ENCODE measurements around the gene COMMD2. TPM values are rescaled to one million over a fixed set of nuclear protein-coding genes. Genes with fewer than 3 reads are reported as not detected.

The COMMD2 gene
- 25.1 TPM for polyA plus RNA-seq (2012; ENCODE audit: missing spikeins)

GRCh38 chr3:149752051-149752787, at the start of gene COMMD2:
Gene COMMD2, minus strand, starts transcription at chr3:149752489. Its CDS starts 45 bp downstream, at chr3:149752444.
- FAIRE-seq (peak; percentile 99), DNase-seq (ENCODE audit: insufficient read length) (peak; percentile 46)

DNA sequence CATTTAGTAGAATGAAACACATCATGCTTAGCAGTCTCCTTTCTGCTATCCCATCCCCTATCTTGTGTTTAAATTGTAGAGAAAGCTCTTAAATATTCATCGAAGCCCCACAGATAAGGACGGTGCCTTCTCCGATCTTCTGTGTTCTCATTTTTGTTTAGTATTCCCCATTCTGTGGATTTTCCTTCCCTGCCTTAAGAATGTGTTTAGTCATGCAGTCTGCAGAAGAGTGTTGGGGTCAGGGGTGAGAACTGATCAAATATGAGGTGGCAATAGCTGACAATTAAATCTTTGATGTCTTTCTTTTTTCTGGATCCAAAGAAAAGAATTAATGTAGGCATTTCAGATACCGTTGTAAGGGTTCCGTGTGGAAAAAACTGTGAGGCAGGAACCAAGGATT, 49.4 kb upstream of the COMMD2 start:
- FAIRE-seq (no peak), DNase-seq (ENCODE audit: insufficient read length) (no peak)
- TF ChIP-seq POLR2AphosphoS5 (IDR thresholded peaks at IDR 0.05; ENCODE audit: low read depth, low read length) (no peak), TAF1 (IDR thresholded peaks at IDR 0.05; ENCODE audit: borderline replicate concordance, low read depth, low read length) (no peak), POLR2A (IDR thresholded peaks at IDR 0.05; ENCODE audit: low read depth, low read length) (no peak)

More at GRCh38 chr3:149752051-149752787, at the start of gene COMMD2:
- TF ChIP-seq TAF1 (IDR thresholded peaks at IDR 0.05; ENCODE audit: borderline replicate concordance, low read depth, low read length) (peak; percentile 85), POLR2AphosphoS5 (IDR thresholded peaks at IDR 0.05; ENCODE audit: low read depth, low read length) (peak; percentile 93), POLR2A (IDR thresholded peaks at IDR 0.05; ENCODE audit: low read depth, low read length) (peak; percentile 91)

GRCh38 chr3:149801195-149801594, 48.9 kb upstream of the COMMD2 start:
- DNase-seq (ENCODE audit: insufficient read length) (no peak), FAIRE-seq (no peak)
- TF ChIP-seq TAF1 (IDR thresholded peaks at IDR 0.05; ENCODE audit: borderline replicate concordance, low read depth, low read length) (no peak), POLR2AphosphoS5 (IDR thresholded peaks at IDR 0.05; ENCODE audit: low read depth, low read length) (no peak), POLR2A (IDR thresholded peaks at IDR 0.05; ENCODE audit: low read depth, low read length) (no peak)

GRCh38 chr3:149800693-149801092, 48.4 kb upstream of the COMMD2 start:
- DNase-seq (ENCODE audit: insufficient read length) (no peak), FAIRE-seq (no peak)
- TF ChIP-seq TAF1 (IDR thresholded peaks at IDR 0.05; ENCODE audit: borderline replicate concordance, low read depth, low read length) (no peak), POLR2A (IDR thresholded peaks at IDR 0.05; ENCODE audit: low read depth, low read length) (no peak), POLR2AphosphoS5 (IDR thresholded peaks at IDR 0.05; ENCODE audit: low read depth, low read length) (no peak)

DNA sequence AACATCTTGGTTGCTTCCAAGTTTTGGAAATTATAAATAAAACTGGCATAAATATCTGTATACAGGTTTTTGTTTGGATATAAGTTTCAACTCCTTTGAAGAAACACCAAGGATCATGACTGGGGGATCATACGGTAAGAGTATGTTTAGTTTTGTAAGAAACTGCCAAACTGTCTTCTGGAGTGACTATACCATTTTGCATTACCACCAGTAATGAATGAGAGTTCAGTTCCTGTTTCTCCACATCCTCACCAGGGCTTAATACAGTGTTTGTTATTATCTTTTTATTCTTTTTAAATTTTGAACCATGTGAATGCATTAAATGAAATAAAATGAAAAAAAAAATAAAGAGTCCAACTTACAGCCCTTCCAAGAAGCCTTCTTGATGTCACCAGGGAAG, 43.7 kb upstream of the COMMD2 start:
- TF ChIP-seq POLR2AphosphoS5 (IDR thresholded peaks at IDR 0.05; ENCODE audit: low read depth, low read length) (no peak), POLR2A (IDR thresholded peaks at IDR 0.05; ENCODE audit: low read depth, low read length) (no peak), TAF1 (IDR thresholded peaks at IDR 0.05; ENCODE audit: borderline replicate concordance, low read depth, low read length) (no peak)
- FAIRE-seq (no peak), DNase-seq (ENCODE audit: insufficient read length) (no peak)

- FAIRE-seq (no peak), DNase-seq (ENCODE audit: insufficient read length) (no peak)
- TF ChIP-seq POLR2A (IDR thresholded peaks at IDR 0.05; ENCODE audit: low read depth, low read length) (no peak), POLR2AphosphoS5 (IDR thresholded peaks at IDR 0.05; ENCODE audit: low read depth, low read length) (no peak), TAF1 (IDR thresholded peaks at IDR 0.05; ENCODE audit: borderline replicate concordance, low read depth, low read length) (no peak)
Observed at GRCh38 chr3:149792452-149793270, 40.4 kb upstream of the COMMD2 start, which contains the start of gene ANKUB1. Gene ANKUB1, minus strand, starts transcription at chr3:149792554. Its CDS starts 188 bp downstream, at chr3:149792366.

- no peak for TF ChIP-seq TAF1 (IDR thresholded peaks at IDR 0.05; ENCODE audit: borderline replicate concordance, low read depth, low read length)
- no peak for TF ChIP-seq POLR2AphosphoS5 (IDR thresholded peaks at IDR 0.05; ENCODE audit: low read depth, low read length)
- no peak for TF ChIP-seq POLR2A (IDR thresholded peaks at IDR 0.05; ENCODE audit: low read depth, low read length)
- FAIRE-seq (no peak), DNase-seq (ENCODE audit: insufficient read length) (no peak)
Observed at GRCh38 chr3:149790698-149791097, 38.4 kb upstream of the COMMD2 start.

DNA sequence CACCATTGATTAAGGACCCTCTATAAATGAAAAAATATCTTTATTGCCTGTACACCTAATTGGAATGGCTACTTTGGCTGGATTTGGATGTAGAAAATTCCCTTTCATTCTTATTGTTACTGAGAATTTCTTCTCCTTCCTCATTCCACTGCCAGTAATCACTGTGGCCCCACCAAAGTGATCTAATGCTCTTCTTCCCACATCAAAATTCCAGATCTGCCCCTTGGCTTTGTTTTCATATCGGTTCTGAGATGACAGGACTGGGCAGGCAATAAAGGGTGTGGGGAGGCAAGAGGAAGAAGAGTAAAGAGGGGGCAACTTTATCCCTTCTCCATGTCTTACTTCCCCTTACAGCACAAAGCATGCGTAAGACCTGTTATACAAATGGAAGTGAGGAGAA, 38.0 kb upstream of the COMMD2 start:
- TF ChIP-seq POLR2AphosphoS5 (IDR thresholded peaks at IDR 0.05; ENCODE audit: low read depth, low read length) (no peak), POLR2A (IDR thresholded peaks at IDR 0.05; ENCODE audit: low read depth, low read length) (no peak), TAF1 (IDR thresholded peaks at IDR 0.05; ENCODE audit: borderline replicate concordance, low read depth, low read length) (no peak)
- DNase-seq (ENCODE audit: insufficient read length) (no peak), FAIRE-seq (no peak)

DNA sequence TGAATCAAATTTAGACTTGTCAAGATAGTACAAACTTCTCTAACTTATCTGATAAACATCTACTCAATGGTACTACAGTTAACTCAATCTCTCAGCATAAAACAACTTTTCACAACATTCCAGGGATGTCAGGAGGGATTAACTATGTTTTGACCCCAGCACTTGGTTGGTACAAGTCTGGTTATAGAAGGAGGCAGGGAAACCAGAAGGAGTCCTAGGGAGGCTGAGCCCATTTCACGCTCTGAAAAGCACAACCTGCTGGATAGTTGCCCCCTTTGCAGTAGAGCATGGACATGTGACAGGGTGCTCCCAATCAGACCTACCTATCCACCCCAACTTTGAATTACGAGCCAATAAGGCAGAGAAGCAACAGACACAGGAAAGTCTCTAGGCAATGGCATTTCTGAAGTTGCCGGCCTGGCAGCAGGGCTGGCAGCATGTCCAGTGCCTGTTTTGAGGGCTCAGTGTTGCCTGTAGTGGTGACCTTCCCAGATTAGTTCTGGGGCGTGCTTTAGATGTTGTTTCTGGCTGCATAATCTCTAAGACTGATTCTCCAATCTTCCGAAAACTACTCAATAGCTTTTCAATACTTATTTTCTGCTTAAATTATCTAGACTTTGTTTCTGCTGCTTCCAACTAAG, 31.9 kb upstream of the COMMD2 start:
- no peak for DNase-seq (ENCODE audit: insufficient read length)
- TF ChIP-seq POLR2AphosphoS5 (IDR thresholded peaks at IDR 0.05; ENCODE audit: low read depth, low read length) (no peak), TAF1 (IDR thresholded peaks at IDR 0.05; ENCODE audit: borderline replicate concordance, low read depth, low read length) (no peak), POLR2A (IDR thresholded peaks at IDR 0.05; ENCODE audit: low read depth, low read length) (no peak)
- FAIRE-seq = no peak

- no peak for FAIRE-seq
- no peak for DNase-seq (ENCODE audit: insufficient read length)
- TF ChIP-seq POLR2A (IDR thresholded peaks at IDR 0.05; ENCODE audit: low read depth, low read length) = no peak
- TF ChIP-seq POLR2AphosphoS5 (IDR thresholded peaks at IDR 0.05; ENCODE audit: low read depth, low read length) = no peak
Observed at GRCh38 chr3:149783576-149783975, 31.3 kb upstream of the COMMD2 start.

DNA sequence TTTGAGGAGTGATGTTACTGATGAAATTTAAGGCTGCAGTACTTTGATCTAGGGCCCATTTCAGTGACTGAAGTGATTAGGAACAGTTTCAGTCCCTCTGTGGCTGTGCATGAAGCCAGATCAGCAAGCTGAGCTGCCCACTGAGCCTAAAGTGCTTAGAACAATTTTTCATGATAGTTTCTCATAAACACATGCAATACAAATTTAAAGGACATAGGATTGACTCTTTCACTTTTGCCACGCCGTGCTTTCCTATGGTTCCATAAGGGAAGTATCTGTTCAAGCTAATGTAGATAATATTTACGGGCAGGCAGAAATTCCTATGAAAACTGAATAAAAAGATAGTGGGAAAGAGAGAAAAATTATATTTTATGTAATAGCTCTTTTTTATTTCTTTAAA, 29.5 kb upstream of the COMMD2 start:
- DNase-seq (ENCODE audit: insufficient read length) (no peak), FAIRE-seq (no peak)
- TF ChIP-seq POLR2A (IDR thresholded peaks at IDR 0.05; ENCODE audit: low read depth, low read length) = no peak
- TF ChIP-seq POLR2AphosphoS5 (IDR thresholded peaks at IDR 0.05; ENCODE audit: low read depth, low read length) = no peak
- TF ChIP-seq TAF1 (IDR thresholded peaks at IDR 0.05; ENCODE audit: borderline replicate concordance, low read depth, low read length) = no peak
